ENCODE results near the gene HS6ST3.

DNA sequence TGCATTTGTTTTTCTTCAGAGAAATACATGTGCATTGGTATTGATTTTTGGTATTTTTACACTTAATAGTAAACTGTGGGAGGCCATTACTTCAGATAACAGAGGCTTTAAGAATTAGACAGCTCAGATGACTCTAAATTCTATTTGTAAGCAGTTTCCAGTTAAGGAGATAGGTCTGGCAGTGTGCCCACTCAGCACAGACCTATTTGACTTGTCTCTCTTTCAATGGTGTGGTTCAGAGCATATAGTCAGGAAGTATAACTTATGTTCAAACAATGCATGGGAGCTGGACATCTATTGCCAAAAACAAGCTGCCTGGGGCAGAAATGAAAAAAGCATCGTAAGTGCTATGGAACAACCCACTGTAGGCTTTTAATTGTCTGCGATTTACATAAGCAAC, 370.7 kb downstream of the HS6ST3 start:
- TF ChIP-seq POLR2A (IDR thresholded peaks at IDR 0.05; ENCODE audit: low read depth, low read length) = no peak
- no peak for TF ChIP-seq TAF1 (IDR thresholded peaks at IDR 0.05; ENCODE audit: borderline replicate concordance, low read depth, low read length)
- no peak for TF ChIP-seq POLR2AphosphoS5 (IDR thresholded peaks at IDR 0.05; ENCODE audit: low read depth, low read length)

Measured in GM12892 (cell line).